AML-193 (cell line): Measurements from ENCODE around the gene IL17RE.
"Not testable (repeated sequence)": the region's sequence is repeated elsewhere in the genome, so short reads cannot be mapped to it uniquely, and the experiment has no call there.

Experiments
- DNase-seq, 2 experiments: peaks; one replicate each; lab custom pipeline; 2025; lab: John Stamatoyannopoulos, UW

IL17RE gene

GRCh38 chr3:9902372-9903237 is at the start of gene IL17RE:
Gene IL17RE, plus strand, starts transcription at chr3:9902848. Its CDS starts 85 bp downstream, at chr3:9902933.
- no peak for DNase-seq

DNA sequence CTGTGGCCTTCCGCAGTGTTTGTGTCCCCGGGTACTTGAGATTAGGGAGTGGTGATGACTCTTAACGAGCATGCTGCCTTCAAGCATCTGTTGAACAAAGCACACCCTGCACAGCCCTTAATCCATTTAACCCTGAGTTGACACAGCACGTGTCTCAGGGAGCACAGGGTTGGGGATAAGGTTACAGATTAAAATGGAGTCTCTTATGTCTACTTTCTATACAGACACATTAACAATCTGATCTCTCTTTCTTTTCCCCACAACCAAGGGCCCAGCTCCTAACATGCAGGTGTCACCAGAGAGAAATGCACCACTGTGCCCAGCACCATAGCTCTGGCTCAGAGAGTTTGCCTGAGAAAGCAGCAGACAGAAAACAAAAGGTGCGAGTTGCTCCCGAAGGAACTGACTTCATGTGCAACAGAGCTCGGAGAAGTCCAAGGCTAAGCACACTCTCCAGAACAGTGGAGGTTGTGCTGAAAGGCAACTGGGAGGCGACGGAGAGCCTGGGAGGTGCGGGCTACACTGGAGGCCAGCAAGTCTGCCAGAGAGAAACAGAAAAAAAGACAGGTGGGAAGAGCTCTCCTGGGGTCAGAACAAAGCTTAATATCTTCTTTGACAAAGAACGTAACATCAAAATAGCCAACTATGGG is 48.2 kb upstream of the IL17RE start:
- DNase-seq, result not testable (repeated sequence)

DNA sequence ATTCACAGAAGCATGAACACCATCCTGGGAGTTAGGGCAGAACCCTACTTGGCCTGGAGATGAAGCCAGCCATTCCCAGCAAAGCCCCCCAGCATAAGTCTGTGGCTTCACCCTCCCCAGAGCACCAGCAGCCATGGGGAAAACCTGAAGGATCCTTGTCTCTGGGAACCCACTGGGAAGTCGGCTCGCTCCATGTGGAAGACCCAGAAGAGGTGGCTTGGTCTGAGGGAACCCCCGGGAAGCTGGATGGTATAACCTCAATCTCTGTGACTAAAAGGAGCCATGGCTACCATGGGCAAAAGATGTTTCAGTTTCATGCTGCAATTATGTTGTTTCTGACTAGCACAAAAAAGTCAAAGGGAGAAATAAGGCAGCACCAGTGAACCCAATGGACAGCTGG is 47.1 kb upstream of the IL17RE start:
- no peak for DNase-seq

DNA sequence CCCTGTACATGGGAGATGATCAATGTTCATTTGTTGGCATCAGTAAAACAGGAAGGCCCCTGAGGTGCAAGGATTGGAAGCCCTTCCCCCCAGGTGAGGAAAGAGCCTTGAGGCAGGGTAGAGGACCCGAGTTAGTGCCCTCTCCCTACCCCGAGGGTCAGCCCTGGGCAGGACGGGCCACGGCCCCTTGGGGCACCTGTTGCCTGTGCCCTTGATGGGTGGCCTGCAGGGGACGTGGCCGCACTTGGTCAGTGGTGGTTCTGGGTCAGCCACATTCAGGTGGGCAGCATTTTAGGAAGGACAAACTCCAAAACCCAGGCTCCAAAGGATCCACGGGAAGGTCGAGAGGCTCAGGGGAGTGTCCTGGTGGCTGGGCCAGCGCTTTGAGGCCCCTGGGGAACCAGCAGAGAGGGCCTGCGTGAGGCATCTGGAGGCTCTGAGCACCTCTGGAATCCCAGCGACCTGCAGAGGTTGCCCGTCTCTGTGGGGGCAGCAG is 43.1 kb upstream of the IL17RE start:
- no peak for DNase-seq

DNA sequence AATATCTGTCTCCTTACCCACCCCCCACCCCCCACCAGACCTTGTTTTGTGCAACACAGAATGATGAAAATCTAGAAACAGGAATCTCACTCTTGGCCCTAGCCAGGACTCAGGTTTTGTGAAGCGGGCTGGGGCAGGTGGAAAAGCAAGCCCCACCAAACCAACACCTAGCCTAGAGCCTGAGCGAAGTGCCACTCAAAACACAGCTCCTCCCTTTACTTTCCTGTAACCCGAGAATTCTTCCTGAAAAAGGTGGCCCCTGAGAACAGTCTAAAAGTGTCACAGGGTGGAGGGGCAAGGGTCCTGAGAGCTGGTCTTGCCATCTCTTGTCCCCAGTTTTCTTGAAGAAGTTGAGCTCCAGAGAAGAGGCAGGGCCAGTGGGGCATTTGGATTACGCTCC is 41.4 kb upstream of the IL17RE start:
- no peak for DNase-seq

DNA sequence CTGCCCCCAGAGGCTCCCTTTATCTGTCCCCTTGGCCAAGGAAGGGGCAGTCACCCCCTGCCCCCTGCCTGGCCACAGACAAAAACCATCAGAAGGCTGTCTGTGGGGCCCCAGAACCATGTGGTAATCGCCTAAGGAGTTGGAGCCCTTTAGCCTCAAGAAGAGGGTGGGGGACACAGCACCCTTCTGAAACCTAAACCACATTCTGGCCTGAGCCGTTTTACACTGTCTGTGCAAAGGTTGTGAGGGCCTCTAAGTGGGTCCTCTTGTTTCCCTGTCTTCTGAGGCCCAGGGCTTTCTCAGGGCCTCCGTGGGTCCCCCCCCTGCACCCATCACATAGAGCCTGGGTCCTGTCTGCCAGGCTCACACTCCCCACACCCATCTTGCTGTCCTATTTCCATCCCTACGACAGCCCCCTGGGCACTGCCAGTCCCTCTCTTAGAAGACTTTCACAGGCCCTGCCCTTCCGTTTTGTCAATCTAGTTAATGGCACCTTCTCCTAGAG is 41.0 kb upstream of the IL17RE start:
- no peak for DNase-seq

GRCh38 chr3:9862391-9863057 is 40.1 kb upstream of the IL17RE start:
- no peak for DNase-seq

GRCh38 chr3:9863058-9863772 is 39.4 kb upstream of the IL17RE start:
- DNase-seq, result no peak

- DNase-seq, result no peak
These were observed 38.3 kb upstream of the IL17RE start for GRCh38 chr3:9864200-9864927.

DNA sequence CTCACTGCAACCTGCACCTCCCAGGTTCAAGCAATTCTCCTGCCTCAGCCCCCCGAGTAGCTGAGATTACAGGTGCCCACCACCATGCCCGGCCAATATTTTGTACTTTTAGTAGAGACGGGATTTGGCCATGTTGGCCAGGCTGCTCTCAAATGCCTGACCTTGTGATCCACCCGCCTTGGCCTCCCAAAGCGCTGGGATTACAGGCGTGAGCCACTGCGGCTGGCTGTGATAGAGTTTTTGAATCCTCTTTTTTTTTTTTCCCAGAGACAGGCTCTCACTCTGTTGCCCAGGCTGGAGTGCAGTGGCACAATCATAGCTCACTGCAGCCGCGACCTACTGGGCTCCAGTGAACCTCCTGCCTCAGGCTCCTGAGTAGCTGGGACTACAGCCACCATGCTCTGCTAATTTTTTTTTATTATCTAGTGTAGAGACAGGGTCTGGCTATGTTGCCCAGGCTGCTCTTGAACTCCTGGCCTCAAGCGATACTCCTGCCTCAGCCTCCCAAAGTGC is 37.5 kb upstream of the IL17RE start:
- not testable (repeated sequence) for DNase-seq

GRCh38 chr3:9866639-9867038 is 36.0 kb upstream of the IL17RE start:
- no peak for DNase-seq

DNA sequence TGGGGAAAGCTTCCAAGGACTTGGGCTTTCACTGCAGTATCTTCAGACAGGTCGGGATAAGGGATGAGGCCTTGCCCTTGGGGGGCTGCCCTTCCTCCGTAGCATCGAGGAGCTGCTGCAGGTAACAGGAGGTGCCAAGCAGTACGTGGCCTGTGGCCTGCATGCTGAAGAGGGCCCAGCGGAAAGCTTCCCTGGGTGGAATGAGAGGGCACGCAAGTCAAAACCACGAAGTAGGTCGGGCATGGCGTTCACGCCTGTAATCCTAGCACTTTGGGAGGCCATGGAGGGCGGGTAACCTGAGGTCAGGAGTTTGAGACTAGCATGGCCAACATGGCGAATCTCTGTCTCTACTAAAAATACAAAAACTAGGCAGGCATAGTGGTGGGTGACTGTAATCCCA is 35.5 kb upstream of the IL17RE start:
- no peak for DNase-seq

- no peak for DNase-seq
These were observed 32.7 kb upstream of the IL17RE start for GRCh38 chr3:9869955-9870354.

GRCh38 chr3:9870978-9871377 is 31.7 kb upstream of the IL17RE start:
- no peak for DNase-seq

DNA sequence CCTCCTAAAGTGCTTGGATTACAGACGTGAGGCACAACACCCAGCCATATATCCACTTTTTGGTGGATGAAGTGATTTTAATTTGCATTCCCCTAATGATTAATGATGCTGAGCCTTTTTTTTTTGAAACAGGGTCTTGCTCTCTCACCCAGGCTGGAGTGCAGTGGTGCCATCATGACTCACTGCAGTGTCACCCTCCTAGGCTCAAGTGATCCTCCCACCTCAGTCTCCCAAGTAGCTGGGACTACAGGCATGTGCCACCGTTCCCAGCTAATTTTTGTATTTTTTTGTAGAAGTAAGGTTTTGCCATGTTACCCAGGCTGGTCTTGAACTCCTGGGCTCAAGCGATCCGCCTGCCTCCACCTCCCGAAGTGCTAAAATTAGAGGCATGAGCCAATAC is 30.6 kb upstream of the IL17RE start:
- not testable (repeated sequence) for DNase-seq

DNA sequence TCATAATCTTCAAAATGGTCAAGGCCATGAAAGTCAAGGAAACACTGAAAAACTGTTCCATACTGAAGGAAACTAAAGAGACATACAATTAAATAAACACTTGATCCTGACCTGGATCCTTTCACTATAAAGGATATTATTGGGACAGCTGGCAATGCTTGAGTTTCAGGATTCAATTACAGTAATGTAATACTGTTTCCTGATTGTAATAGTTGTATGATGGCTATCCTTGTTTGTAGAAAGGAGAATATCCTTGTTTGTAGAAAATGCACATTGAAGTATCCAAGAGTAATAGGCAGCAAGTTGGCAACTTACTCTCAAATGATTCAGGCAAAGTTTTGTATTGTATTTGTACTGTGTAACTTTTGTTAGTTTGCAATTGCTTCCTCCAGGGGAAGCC is 27.2 kb upstream of the IL17RE start:
- DNase-seq, result no peak

GRCh38 chr3:9876255-9876654 is 26.4 kb upstream of the IL17RE start:
- not testable (repeated sequence) for DNase-seq

DNA sequence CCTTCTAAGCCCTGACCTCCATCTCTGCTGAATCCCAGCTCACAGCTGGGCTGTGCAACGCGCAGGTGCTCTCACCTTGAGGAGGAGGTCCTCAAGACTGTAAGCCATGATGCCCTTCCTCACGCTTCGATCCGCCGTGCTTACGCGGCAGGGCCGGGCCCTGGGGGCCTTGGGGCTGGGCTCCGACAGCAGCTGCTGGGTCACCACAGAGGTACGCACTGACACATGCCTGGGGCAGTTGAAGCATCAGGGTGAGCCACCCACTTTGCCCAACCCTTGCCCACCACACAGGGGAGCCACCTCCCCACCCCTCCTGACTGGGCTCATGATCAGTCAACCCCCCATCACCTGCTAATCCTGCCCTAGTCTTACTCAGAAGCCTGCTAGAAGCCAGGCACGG is 25.7 kb upstream of the IL17RE start:
- no peak for DNase-seq

DNA sequence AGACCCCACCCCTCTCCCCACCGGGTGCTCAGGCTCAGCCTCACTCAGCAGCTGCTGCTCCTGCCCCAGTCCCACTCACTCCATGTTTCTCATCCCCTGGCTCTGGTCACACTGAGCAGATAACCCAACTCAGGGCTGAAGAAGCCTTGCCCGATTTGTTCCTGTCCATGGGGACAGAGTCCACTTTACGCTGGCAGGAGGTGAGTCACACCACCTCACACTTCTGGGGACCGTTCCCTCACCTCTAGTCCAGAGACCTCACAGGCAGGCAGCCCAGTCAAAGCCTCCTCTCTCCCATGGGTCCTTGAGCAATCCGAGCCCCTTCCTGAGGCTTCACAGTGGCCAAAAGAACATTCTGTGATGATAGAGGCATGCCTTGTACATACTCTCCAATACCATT is 23.9 kb upstream of the IL17RE start:
- DNase-seq, result no peak

DNA sequence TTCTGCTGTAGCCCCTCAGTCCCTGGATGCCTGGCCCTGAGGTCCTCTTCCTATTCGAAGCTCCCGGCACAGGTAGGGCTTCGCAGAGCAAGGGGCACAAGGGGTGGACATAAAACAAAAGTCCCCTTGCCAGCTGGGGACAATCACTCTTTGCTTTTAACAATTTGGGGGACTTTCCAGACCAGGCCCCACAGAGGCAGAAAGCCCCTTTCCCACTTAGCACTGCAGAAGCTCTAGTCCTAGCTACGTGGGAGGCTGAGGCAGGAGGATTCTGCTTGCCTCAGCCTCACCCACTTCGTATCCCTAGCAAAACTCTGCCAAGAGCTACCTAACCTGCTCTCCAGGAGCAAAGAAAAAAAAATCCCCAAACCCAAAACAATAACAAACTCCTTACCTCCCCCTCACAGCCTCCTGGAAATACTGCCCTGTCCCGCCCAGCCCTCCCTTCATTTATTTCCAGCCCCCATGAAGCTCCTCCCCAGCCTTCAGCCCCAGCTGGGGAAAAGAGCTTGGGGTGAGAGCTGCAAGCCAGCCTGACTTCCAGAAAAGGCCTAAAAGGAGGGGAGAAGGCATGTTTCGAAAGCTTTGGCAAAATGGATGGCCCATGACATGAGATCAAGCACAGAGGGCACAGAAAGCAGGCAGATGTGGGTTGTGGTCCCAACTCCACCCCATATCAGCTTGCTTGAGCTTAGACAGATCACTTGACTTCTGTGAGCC is 22.7 kb upstream of the IL17RE start, which contains the start of gene CIDEC:
CIDEC (minus strand) TSS at position 424 of the 720 bp plus-strand sequence. CDS start 1,767 bp downstream, outside the sequence.
- DNase-seq, result no peak
